GM19395 (cell line): ENCODE measurements around the gene DNAAF8.

Experiments used
- ATAC-seq: cut with Tn5 transposase; IDR thresholded peaks from one replicate; pipeline ENCODE4 v1.9.1; 2021; ENCODE audit warnings: mild to moderate bottlenecking, moderate library complexity; ENCODE audit not compliant: unreplicated experiment

Gene DNAAF8

GRCh38 chr16:4734063-4734729, at the start of gene DNAAF8, which contains the start of gene ANKS3:
TSS of gene DNAAF8 (plus strand) at chr16:4734537. CDS start at chr16:4736515, 1,978 bp downstream.
TSS of gene ANKS3 (minus strand) at chr16:4734271. CDS start at chr16:4730149, 4,122 bp downstream.
- peak; percentile 79 for ATAC-seq

- no peak for ATAC-seq
These were observed 49.6 kb upstream of the DNAAF8 start for GRCh38 chr16:4684763-4685162.

- no peak for ATAC-seq
These were observed 49.0 kb upstream of the DNAAF8 start for GRCh38 chr16:4685292-4685691.

- ATAC-seq: no peak
These were observed 48.4 kb upstream of the DNAAF8 start for GRCh38 chr16:4685776-4686496.

- ATAC-seq: no peak
These were observed 47.7 kb upstream of the DNAAF8 start for GRCh38 chr16:4686497-4687210.

GRCh38 chr16:4687416-4687815, 46.9 kb upstream of the DNAAF8 start:
- no peak for ATAC-seq

- no peak for ATAC-seq
These were observed 46.2 kb upstream of the DNAAF8 start for GRCh38 chr16:4687946-4688673.

GRCh38 chr16:4688674-4689045, 45.7 kb upstream of the DNAAF8 start:
- ATAC-seq: no peak

- ATAC-seq: no peak
These were observed 45.2 kb upstream of the DNAAF8 start for GRCh38 chr16:4689091-4689671.

- ATAC-seq: no peak
These were observed 44.3 kb upstream of the DNAAF8 start for GRCh38 chr16:4689864-4690704.

- no peak for ATAC-seq
These were observed 43.2 kb upstream of the DNAAF8 start for GRCh38 chr16:4690946-4691665.

GRCh38 chr16:4691666-4692412, 42.5 kb upstream of the DNAAF8 start:
- no peak for ATAC-seq

GRCh38 chr16:4692460-4693295, 41.7 kb upstream of the DNAAF8 start:
- ATAC-seq: peak; percentile 34

GRCh38 chr16:4693296-4693955, 40.9 kb upstream of the DNAAF8 start, which contains the start of gene NUDT16L1:
TSS of gene NUDT16L1 (plus strand) at chr16:4693562. CDS start at chr16:4693727, 165 bp downstream.
- peak; percentile 95 for ATAC-seq

- peak; percentile 13 for ATAC-seq
These were observed 40.2 kb upstream of the DNAAF8 start for GRCh38 chr16:4693956-4694641.
